A549 (cell line): ENCODE results near the gene SPOP. TPM values are rescaled to one million over a fixed set of nuclear protein-coding genes. Genes with fewer than 3 reads are reported as not detected.

Source experiments
- ATAC-seq, 2 experiments: fragments of 200-7000 bp in 1 of 2; fragments of >200 bp in 1 of 2; cut with Nextera tagmentation in 1 of 2; cut with Tn5 transposase in 1 of 2; 3 replicates each; pipeline versions ENCODE4 v1.8.0 to v1.9.1; 2018 to 2020; ENCODE audit warnings: mild to moderate bottlenecking in 1 of 2, moderate library complexity in 1 of 2
- CTCF ChIA-PET: fragments of 300-600 bp; sonication (Branson Sonifier 250); formaldehyde crosslinking; extraction: SDS; loops from one replicate; lab custom pipeline; 2021; ENCODE audit warnings: antibody characterized with exemption, inconsistent platforms; lab: Yijun Ruan, JAX
- POLR2A ChIA-PET: fragments of 350-600 bp; formaldehyde crosslinking; extraction: SDS; loops from one replicate; lab custom pipeline; 2021; ENCODE audit warnings: antibody characterized with exemption, inconsistent platforms; lab: Yijun Ruan, JAX
- DNase-seq, 2 experiments: peaks; one replicate each; pipeline versions ENCODE4 v3.0.0 to v3.0.0-alpha.2; 2011 to 2016; ENCODE audit warnings: low read depth in 1 of 2, low spot score in 1 of 2
- FAIRE-seq: peaks from 2 replicates; lab custom pipeline; 2011; peaks lifted over from hg19 to GRCh38; lab: Jason Lieb, UNC
- H3K27ac ChIP-seq, 2 experiments: fragments of >200 bp; sonication (Bioruptor Twin); formaldehyde crosslinking; 3 replicates each; pipeline ENCODE4 v1.5.1; 2016 to 2017
- H3K4me1 ChIP-seq: fragments of >200 bp; sonication (Bioruptor Twin); formaldehyde crosslinking; 3 replicates; pipeline ENCODE4 v1.6.1; 2016
- H3K4me2 ChIP-seq: fragments of >200 bp; sonication (Bioruptor Twin); formaldehyde crosslinking; 3 replicates; pipeline ENCODE4 v1.6.1; 2016
- H3K4me3 ChIP-seq: fragments of >200 bp; sonication (Bioruptor Twin); formaldehyde crosslinking; 3 replicates; pipeline ENCODE4 v1.5.1; 2016
- H3K9me3 ChIP-seq: fragments of >200 bp; sonication (Bioruptor Twin); formaldehyde crosslinking; 3 replicates; pipeline ENCODE4 v1.6.1; 2016
- BHLHE40 ChIP-seq: IDR thresholded peaks from 2 replicates; pipeline ENCODE4 v1.6.1; 2012; ENCODE audit warnings: low read depth, low read length, inconsistent platforms
- CBX8 ChIP-seq: fragments of 200-600 bp; sonication (generic); IDR thresholded peaks from 2 replicates; pipeline ENCODE4 v1.6.1; 2016
- FOSB ChIP-seq: fragments of 250-450 bp; sonication (Bioruptor Pico); IDR thresholded peaks from 2 replicates; pipeline ENCODE4 v1.5.0; 2020; ENCODE audit warnings: mild to moderate bottlenecking, moderate library complexity
- GATA3 ChIP-seq: IDR thresholded peaks from 2 replicates; pipeline ENCODE4 v1.6.1; 2012; ENCODE audit warnings: borderline replicate concordance
- HDAC2 ChIP-seq: fragments of 200-600 bp; sonication (generic); IDR thresholded peaks from 2 replicates; pipeline ENCODE4 v1.6.1; 2016
- HEYL ChIP-seq: fragments of 250-450 bp; sonication (Bioruptor Pico); IDR thresholded peaks from 2 replicates; pipeline ENCODE4 v1.8.0; 2021; ENCODE audit warnings: mild to moderate bottlenecking, moderate library complexity
- JUNB ChIP-seq: fragments of >200 bp; sonication (Bioruptor Twin); formaldehyde crosslinking; IDR thresholded peaks from 2 replicates; pipeline ENCODE4 v1.6.1; 2016
- KDM5A ChIP-seq: fragments of 200-600 bp; sonication (generic); IDR thresholded peaks from 2 replicates; pipeline ENCODE4 v1.6.1; 2016; ENCODE audit warnings: antibody characterized with exemption, mild to moderate bottlenecking
- NPAS2 ChIP-seq: fragments of 250-450 bp; sonication (Bioruptor Pico); IDR thresholded peaks from 2 replicates; pipeline ENCODE4 v1.8.0; 2022; ENCODE audit warnings: mild to moderate bottlenecking, moderate library complexity, borderline replicate concordance
- NR3C1 ChIP-seq: fragments of >200 bp; sonication (Bioruptor Twin); formaldehyde crosslinking; IDR thresholded peaks from 3 replicates; pipeline ENCODE4 v1.6.1; 2017
- RAD21 ChIP-seq, 2 experiments: fragments of >200 bp in 1 of 2; sonication (Bioruptor Twin) in 1 of 2; formaldehyde crosslinking in 1 of 2; IDR thresholded peaks in 1 of 2; conservative IDR thresholded peaks in 1 of 2; 2 replicates in 1 of 2; 3 replicates in 1 of 2; pipeline ENCODE4 v1.6.1; 2012 to 2018; ENCODE audit warnings: inconsistent platforms in 1 of 2
- RCOR1 ChIP-seq: fragments of 150-350 bp; IDR thresholded peaks from 2 replicates; pipeline ENCODE4 v1.6.1; 2014; ENCODE audit warnings: antibody characterized with exemption, low read length, low read depth
- RFX5 ChIP-seq: fragments of 450-650 bp; IDR thresholded peaks from 2 replicates; pipeline ENCODE4 v1.7.1; 2014; ENCODE audit warnings: antibody characterized with exemption, mild to moderate bottlenecking, moderate library complexity
- RNF2 ChIP-seq: fragments of 200-600 bp; sonication (generic); IDR thresholded peaks from 2 replicates; pipeline ENCODE4 v1.6.1; 2016; ENCODE audit warnings: low read depth, mild to moderate bottlenecking, antibody characterized with exemption, moderate library complexity, borderline replicate concordance
- SREBF2 ChIP-seq: fragments of 450-650 bp; IDR thresholded peaks from 2 replicates; pipeline ENCODE4 v1.6.1; 2014; ENCODE audit warnings: mild to moderate bottlenecking, moderate library complexity
- ZC3H11A ChIP-seq: fragments of 450-650 bp; IDR thresholded peaks from 2 replicates; pipeline ENCODE4 v1.6.1; 2014; ENCODE audit warnings: antibody characterized with exemption, mild to moderate bottlenecking
- ZSCAN20 ChIP-seq: fragments of 250-450 bp; sonication (Bioruptor Pico); IDR thresholded peaks from 2 replicates; pipeline ENCODE4 v1.8.0; 2022; ENCODE audit warnings: mild to moderate bottlenecking, moderate library complexity
- WGBS: methylation state at CpG from one replicate; pipeline ENCODE4 v1.1.6; 2017; ENCODE audit errors: missing lambda C conversion rate; 5-methylcytosine and 5-hydroxymethylcytosine counted together
- polyA plus RNA-seq, 4 experiments: library from polyadenylated mRNA; depleted of rRNA in 3 of 4; stranded (reverse); fragments of >200 nt; fragmentation: RNase III in 1 of 4; extraction: RNeasy Plus Mini Kit Qiagen cat#74134 plus additional on column Dnase treatment in 1 of 4; gene quantifications; 2 replicates in 3 of 4; 3 replicates in 1 of 4; pipeline ENCODE4 v1.2.3, GENCODE V29; 2011 to 2017
- TF ChIP-seq, protein P1 (sequence below): fragments of >200 bp; sonication (Bioruptor Twin); formaldehyde crosslinking; IDR thresholded peaks from 3 replicates; pipeline ENCODE4 v1.5.1; 2016
- TF ChIP-seq, protein P2 (sequence below): fragments of >200 bp; sonication (Bioruptor Twin); formaldehyde crosslinking; IDR thresholded peaks from 3 replicates; pipeline ENCODE4 v1.6.1; 2016
- TF ChIP-seq, protein P3 (sequence below): fragments of 250-450 bp; sonication (Bioruptor Pico); IDR thresholded peaks from 2 replicates; pipeline ENCODE4 v1.5.0; 2021; ENCODE audit warnings: mild to moderate bottlenecking, moderate library complexity, borderline replicate concordance
- TF ChIP-seq, protein P4 (sequence below): fragments of 250-450 bp; sonication (Bioruptor Pico); IDR thresholded peaks from 2 replicates; pipeline ENCODE4 v1.5.0; 2020; ENCODE audit warnings: low read depth, mild to moderate bottlenecking, moderate library complexity
- TF ChIP-seq, protein P5 (sequence below): fragments of 150-350 bp; IDR thresholded peaks from 2 replicates; pipeline ENCODE4 v1.6.1; 2014; ENCODE audit warnings: low read depth, mild to moderate bottlenecking, low read length
- TF ChIP-seq, protein P6 (sequence below): fragments of >200 bp; sonication (Bioruptor Twin); formaldehyde crosslinking; IDR thresholded peaks from 2 replicates; pipeline ENCODE4 v1.6.1; 2016

Gene SPOP
- polyA plus RNA-seq, 2 of the 4 experiments (the other 2 are of a cell fraction) = 49.5 to 57.2 TPM

DNA sequence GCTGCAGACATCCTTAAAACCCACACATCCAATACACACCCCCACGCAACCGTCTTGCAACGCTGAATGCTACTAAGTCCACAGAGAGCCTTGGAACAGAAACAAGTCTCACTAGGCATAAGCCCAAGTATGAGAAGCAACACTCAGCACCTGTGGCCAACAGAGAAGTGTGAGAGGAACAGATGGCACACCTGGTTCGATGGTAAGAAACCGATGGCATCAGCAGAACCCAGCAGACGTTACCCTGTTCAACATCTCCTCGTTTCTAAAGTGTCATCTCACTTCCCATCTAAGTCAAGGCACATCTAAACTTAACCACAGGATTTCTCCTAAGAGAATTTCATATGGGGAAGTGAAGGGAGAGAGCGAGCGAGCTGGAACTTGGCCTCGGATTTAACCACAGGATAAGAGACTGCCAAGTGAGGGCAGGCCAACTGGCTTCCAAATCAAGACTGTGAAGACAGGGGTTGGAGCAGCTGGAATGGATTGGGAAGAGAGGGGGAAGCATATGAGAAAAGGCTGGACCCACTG lies 61.2 kb downstream of the SPOP start (continued):
- no peak for TF ChIP-seq SREBF2

DNA sequence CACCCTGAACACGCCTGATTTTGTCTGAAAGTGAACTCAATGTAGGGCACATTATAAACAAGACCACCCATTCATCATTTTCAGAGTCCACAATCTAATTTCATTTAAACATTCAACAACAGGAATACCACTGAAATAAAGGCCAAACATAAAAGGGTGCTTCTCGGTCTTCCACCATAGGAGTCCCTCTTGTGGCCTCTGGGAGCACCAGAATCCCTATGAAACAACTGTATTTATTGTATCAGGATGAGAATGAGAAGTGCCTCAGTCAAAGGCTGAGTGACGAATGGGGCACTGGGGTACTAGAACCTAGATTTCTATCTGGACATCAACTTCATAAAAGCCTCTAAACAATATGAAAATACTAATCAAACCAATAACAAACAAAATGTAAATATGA lies 61.8 kb downstream of the SPOP start:
- TF ChIP-seq JUNB (no peak), ZC3H11A (no peak), RAD21 (conservative IDR thresholded peaks at IDR 0.05 in 1 of 2, IDR thresholded peaks at IDR 0.05 in 1 of 2) (0 out of 5 replicates have a peak, but pooled peaks of 1 of the 2 experiments have one; percentile 2), NPAS2 (CRISPR knock-in tag) (no peak), CBX8 (no peak)
- no peaks in the 10 kb centered on the region for H3K9me3 ChIP-seq
- no peak overlapping the region for H3K4me2 ChIP-seq
- no peaks in the 10 kb centered on the region for H3K4me1 ChIP-seq
- POLR2A ChIA-PET = no interaction called here
- WGBS = 82% methylated on average over 3 of the region's 3 CpGs
- FAIRE-seq = no peak
- CTCF ChIA-PET = interaction anchor here (0.7 to 3.4 kb wide), 12 partner anchors 9 to 381 kb away, joined by 3 to 15 read pairs (median 4); no protein-coding TSS in a partner anchor
- peak; percentile 66 to 76; a peak in 5 of 6 replicates for ATAC-seq
- H3K4me3 ChIP-seq = no peak overlapping the region
- H3K27ac ChIP-seq = no peak overlapping the region
- DNase-seq = peak; percentile 31

DNA sequence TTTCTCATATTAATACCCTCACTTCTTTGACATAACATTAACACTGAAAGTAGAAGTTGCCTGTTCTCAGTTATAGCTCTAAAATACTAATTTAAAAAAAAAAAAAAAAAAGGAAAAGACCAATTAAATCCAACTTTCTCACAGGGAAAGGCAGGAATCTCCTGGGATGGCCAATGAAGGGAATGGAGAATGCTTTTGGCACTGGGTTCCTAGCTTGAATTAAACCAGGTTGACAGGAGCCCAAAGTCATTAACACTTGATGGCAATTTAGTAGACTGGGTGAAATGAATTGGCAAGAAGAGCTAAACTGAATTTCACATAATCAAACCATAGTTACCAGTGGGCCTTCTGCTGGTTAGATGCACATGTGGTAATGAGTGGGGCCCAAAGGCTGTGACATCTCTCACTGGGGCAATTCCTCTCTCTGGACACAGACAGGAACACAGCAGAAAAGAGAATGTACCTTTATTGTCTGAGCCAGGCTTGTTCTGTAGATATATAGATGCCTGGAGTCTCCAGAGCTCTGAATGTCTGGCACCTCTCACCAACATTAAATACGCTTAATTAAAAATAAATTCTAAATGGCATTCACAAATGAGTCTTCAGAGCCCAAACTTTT lies 64.6 kb downstream of the SPOP start:
- Histone ChIP-seq H3K27ac (no peak overlapping the region), H3K4me3 (no peak overlapping the region), H3K4me1 (no peaks in the 10 kb centered on the region), H3K4me2 (no peak overlapping the region), H3K9me3 (no peaks in the 10 kb centered on the region)
- POLR2A ChIA-PET = interaction anchor here (0.7 kb wide), 2 partner anchors 18 to 398 kb away, joined by 5 read pairs; no protein-coding TSS in a partner anchor
- no peak for FAIRE-seq
- TF ChIP-seq, protein P1, sequence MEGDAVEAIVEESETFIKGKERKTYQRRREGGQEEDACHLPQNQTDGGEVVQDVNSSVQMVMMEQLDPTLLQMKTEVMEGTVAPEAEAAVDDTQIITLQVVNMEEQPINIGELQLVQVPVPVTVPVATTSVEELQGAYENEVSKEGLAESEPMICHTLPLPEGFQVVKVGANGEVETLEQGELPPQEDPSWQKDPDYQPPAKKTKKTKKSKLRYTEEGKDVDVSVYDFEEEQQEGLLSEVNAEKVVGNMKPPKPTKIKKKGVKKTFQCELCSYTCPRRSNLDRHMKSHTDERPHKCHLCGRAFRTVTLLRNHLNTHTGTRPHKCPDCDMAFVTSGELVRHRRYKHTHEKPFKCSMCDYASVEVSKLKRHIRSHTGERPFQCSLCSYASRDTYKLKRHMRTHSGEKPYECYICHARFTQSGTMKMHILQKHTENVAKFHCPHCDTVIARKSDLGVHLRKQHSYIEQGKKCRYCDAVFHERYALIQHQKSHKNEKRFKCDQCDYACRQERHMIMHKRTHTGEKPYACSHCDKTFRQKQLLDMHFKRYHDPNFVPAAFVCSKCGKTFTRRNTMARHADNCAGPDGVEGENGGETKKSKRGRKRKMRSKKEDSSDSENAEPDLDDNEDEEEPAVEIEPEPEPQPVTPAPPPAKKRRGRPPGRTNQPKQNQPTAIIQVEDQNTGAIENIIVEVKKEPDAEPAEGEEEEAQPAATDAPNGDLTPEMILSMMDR = no peak
- no peak for TF ChIP-seq RFX5
- TF ChIP-seq, protein P2, sequence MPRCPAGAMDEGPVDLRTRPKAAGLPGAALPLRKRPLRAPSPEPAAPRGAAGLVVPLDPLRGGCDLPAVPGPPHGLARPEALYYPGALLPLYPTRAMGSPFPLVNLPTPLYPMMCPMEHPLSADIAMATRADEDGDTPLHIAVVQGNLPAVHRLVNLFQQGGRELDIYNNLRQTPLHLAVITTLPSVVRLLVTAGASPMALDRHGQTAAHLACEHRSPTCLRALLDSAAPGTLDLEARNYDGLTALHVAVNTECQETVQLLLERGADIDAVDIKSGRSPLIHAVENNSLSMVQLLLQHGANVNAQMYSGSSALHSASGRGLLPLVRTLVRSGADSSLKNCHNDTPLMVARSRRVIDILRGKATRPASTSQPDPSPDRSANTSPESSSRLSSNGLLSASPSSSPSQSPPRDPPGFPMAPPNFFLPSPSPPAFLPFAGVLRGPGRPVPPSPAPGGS = no peak
- TF ChIP-seq, protein P3, sequence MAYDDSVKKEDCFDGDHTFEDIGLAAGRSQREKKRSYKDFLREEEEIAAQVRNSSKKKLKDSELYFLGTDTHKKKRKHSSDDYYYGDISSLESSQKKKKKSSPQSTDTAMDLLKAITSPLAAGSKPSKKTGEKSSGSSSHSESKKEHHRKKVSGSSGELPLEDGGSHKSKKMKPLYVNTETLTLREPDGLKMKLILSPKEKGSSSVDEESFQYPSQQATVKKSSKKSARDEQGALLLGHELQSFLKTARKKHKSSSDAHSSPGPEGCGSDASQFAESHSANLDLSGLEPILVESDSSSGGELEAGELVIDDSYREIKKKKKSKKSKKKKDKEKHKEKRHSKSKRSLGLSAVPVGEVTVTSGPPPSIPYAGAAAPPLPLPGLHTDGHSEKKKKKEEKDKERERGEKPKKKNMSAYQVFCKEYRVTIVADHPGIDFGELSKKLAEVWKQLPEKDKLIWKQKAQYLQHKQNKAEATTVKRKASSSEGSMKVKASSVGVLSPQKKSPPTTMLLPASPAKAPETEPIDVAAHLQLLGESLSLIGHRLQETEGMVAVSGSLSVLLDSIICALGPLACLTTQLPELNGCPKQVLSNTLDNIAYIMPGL (CRISPR knock-in tag) = no peak
- TF ChIP-seq, protein P4, sequence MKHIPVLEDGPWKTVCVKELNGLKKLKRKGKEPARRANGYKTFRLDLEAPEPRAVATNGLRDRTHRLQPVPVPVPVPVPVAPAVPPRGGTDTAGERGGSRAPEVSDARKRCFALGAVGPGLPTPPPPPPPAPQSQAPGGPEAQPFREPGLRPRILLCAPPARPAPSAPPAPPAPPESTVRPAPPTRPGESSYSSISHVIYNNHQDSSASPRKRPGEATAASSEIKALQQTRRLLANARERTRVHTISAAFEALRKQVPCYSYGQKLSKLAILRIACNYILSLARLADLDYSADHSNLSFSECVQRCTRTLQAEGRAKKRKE = no peak
- no peak for TF ChIP-seq BHLHE40
- no peak for TF ChIP-seq ZSCAN20 (CRISPR knock-in tag)
- no peak for TF ChIP-seq RCOR1
- no peak for TF ChIP-seq HDAC2
- TF ChIP-seq RNF2 = no peak
- no peak for TF ChIP-seq HEYL
- TF ChIP-seq KDM5A = no peak
- no peak for TF ChIP-seq CBX8
- TF ChIP-seq, protein P5, sequence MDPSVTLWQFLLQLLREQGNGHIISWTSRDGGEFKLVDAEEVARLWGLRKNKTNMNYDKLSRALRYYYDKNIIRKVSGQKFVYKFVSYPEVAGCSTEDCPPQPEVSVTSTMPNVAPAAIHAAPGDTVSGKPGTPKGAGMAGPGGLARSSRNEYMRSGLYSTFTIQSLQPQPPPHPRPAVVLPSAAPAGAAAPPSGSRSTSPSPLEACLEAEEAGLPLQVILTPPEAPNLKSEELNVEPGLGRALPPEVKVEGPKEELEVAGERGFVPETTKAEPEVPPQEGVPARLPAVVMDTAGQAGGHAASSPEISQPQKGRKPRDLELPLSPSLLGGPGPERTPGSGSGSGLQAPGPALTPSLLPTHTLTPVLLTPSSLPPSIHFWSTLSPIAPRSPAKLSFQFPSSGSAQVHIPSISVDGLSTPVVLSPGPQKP = no peak
- TF ChIP-seq GATA3 = no peak
- no peak for TF ChIP-seq NR3C1
- TF ChIP-seq, protein P6, sequence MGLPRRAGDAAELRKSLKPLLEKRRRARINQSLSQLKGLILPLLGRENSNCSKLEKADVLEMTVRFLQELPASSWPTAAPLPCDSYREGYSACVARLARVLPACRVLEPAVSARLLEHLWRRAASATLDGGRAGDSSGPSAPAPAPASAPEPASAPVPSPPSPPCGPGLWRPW = no peak
- no peak for TF ChIP-seq FOSB (CRISPR knock-in tag)
- DNase-seq = no peak
- 95% methylated on average over 1 of the region's 1 CpG for WGBS
- CTCF ChIA-PET = interaction anchor here (0.6 to 2.5 kb wide), 7 partner anchors 10 to 314 kb away, joined by 3 to 21 read pairs (median 4); no protein-coding TSS in a partner anchor
- ATAC-seq = no peak
